Mesenchymal stem cell (in vitro differentiated cells and primary cell): Measurements from ENCODE around the gene HOXD11.

ENCODE experiments used
- DNase-seq: peaks from one replicate; pipeline ENCODE4 v3.0.0-alpha.2; 2013
- H2AFZ ChIP-seq: one replicate; pipeline ENCODE4 v1.6.1; 2013; ENCODE audit warnings: low read depth, mild to moderate bottlenecking, control low read depth, inconsistent platforms, low read length, moderate library complexity
- H2AK5ac ChIP-seq: 2 replicates; pipeline ENCODE4 v1.6.1; 2013; ENCODE audit warnings: low read length, moderate library complexity, mild to moderate bottlenecking, inconsistent platforms; ENCODE audit not compliant: severe bottlenecking
- H2BK120ac ChIP-seq: one replicate; pipeline ENCODE4 v1.6.1; 2013; ENCODE audit warnings: low read depth, mild to moderate bottlenecking, inconsistent platforms, low read length, moderate library complexity
- H2BK12ac ChIP-seq, 2 experiments: one replicate each; pipeline ENCODE4 v1.6.1; 2013; ENCODE audit warnings: inconsistent platforms in 2 of 2, low read length in 2 of 2, mild to moderate bottlenecking in 2 of 2, moderate library complexity in 2 of 2, control low read depth in 1 of 2
- H2BK15ac ChIP-seq: one replicate; pipeline ENCODE4 v1.6.1; 2013; ENCODE audit warnings: mild to moderate bottlenecking, low read depth, inconsistent platforms; ENCODE audit not compliant: poor library complexity, severe bottlenecking
- H2BK5ac ChIP-seq: 2 replicates; pipeline ENCODE4 v1.6.1; 2013; ENCODE audit warnings: low read depth, mild to moderate bottlenecking, low read length, control low read depth, inconsistent platforms; ENCODE audit not compliant: poor library complexity, severe bottlenecking
- H3K14ac ChIP-seq, 2 experiments: one replicate each; pipeline ENCODE4 v1.6.1; 2013; ENCODE audit warnings: inconsistent platforms in 2 of 2, low read length in 2 of 2, control low read depth in 1 of 2, mild to moderate bottlenecking in 1 of 2, moderate library complexity in 1 of 2
- H3K18ac ChIP-seq, 2 experiments: one replicate each; pipeline ENCODE4 v1.6.1; 2013; ENCODE audit warnings: inconsistent platforms in 2 of 2, low read length in 2 of 2, control low read depth in 1 of 2, low read depth in 1 of 2, mild to moderate bottlenecking in 1 of 2
- H3K23ac ChIP-seq, 2 experiments: one replicate each; pipeline ENCODE4 v1.6.1; 2013; ENCODE audit warnings: inconsistent platforms in 2 of 2, low read length in 2 of 2, mild to moderate bottlenecking in 2 of 2, moderate library complexity in 2 of 2, control low read depth in 1 of 2
- H3K27ac ChIP-seq: 2 replicates; pipeline ENCODE4 v1.5.1; 2013; ENCODE audit warnings: mild to moderate bottlenecking, moderate library complexity, low read length, control low read depth, inconsistent platforms; ENCODE audit not compliant: poor library complexity, severe bottlenecking
- H3K27me3 ChIP-seq, 2 experiments: 2 replicates each; pipeline versions ENCODE4 v1.6.1 to v1.7.0; 2013; ENCODE audit warnings: low read length in 2 of 2, mild to moderate bottlenecking in 2 of 2, moderate library complexity in 2 of 2, control low read depth in 1 of 2, inconsistent platforms in 1 of 2; ENCODE audit not compliant: control insufficient read depth in 1 of 2, insufficient read depth in 1 of 2
- H3K36me3 ChIP-seq, 2 experiments: 2 replicates each; pipeline versions ENCODE4 v1.6.1 to v1.7.0; 2013; ENCODE audit warnings: low read length in 2 of 2, control low read depth in 1 of 2, inconsistent platforms in 1 of 2, low read depth in 1 of 2, mild to moderate bottlenecking in 1 of 2; ENCODE audit not compliant: insufficient read depth in 2 of 2, control insufficient read depth in 1 of 2
- H3K4ac ChIP-seq, 2 experiments: one replicate each; pipeline ENCODE4 v1.6.1; 2013; ENCODE audit warnings: inconsistent platforms in 2 of 2, low read length in 2 of 2, mild to moderate bottlenecking in 2 of 2, moderate library complexity in 2 of 2, control low read depth in 1 of 2, low read depth in 1 of 2
- H3K4me1 ChIP-seq: 2 replicates; pipeline ENCODE4 v1.6.1; 2013; ENCODE audit warnings: low read depth, low read length, control low read depth; ENCODE audit not compliant: control insufficient read depth, insufficient read depth
- H3K4me2 ChIP-seq: 2 replicates; pipeline ENCODE4 v1.6.1; 2013; ENCODE audit warnings: low read length, mild to moderate bottlenecking, inconsistent platforms; ENCODE audit not compliant: poor library complexity, severe bottlenecking
- H3K4me3 ChIP-seq, 2 experiments: 2 replicates each; pipeline versions ENCODE4 v1.5.1 to v1.7.0; 2013; ENCODE audit warnings: low read length in 2 of 2, mild to moderate bottlenecking in 2 of 2, control low read depth in 1 of 2, low read depth in 1 of 2; ENCODE audit not compliant: insufficient read depth in 1 of 2
- H3K79me1 ChIP-seq: replicated peaks from 2 replicates; pipeline ENCODE4 v1.6.1; 2013; ENCODE audit warnings: mild to moderate bottlenecking, control low read depth, low read length, inconsistent platforms; ENCODE audit not compliant: poor library complexity, severe bottlenecking
- H3K9ac ChIP-seq: 2 replicates; pipeline ENCODE4 v1.7.0; 2013; ENCODE audit warnings: mild to moderate bottlenecking, low read length, moderate library complexity
- H3K9me3 ChIP-seq: 2 replicates; pipeline ENCODE4 v1.7.0; 2013; ENCODE audit warnings: mild to moderate bottlenecking, low read length; ENCODE audit not compliant: control insufficient read depth
- H4K8ac ChIP-seq: one replicate; pipeline ENCODE4 v1.6.1; 2013; ENCODE audit warnings: inconsistent platforms, mild to moderate bottlenecking, low read length, moderate library complexity
- H4K91ac ChIP-seq: one replicate; pipeline ENCODE4 v1.6.1; 2013; ENCODE audit warnings: mild to moderate bottlenecking, low read length, inconsistent platforms
- WGBS: methylation state at CpG from one replicate; pipeline ENCODE4 v1.1.7; 2013; ENCODE audit warnings: mixed read lengths; 5-methylcytosine and 5-hydroxymethylcytosine counted together

Gene HOXD11

GRCh38 chr2:176152350-176153181, 45.5 kb downstream of the HOXD11 start:
- Histone ChIP-seq H3K4me3 (peak overlapping the region in 1 of 2 experiments; percentile 59), H2AK5ac (no peak overlapping the region)

GRCh38 chr2:176154576-176155252, 47.6 kb downstream of the HOXD11 start:
- Histone ChIP-seq H3K23ac (no peak overlapping the region), H3K4me2 (no peak overlapping the region), H3K4me1 (peaks cover 23% of the 10 kb centered on the region), H3K9me3 (no peaks in the 10 kb centered on the region), H3K9ac (no peak overlapping the region), H3K27me3 (peaks cover 0 to 78% of the 10 kb centered on the region in 2 experiments), H4K8ac (no peak overlapping the region), H3K36me3 (peaks cover 7 to 16% of the 10 kb centered on the region in 2 experiments), H2BK120ac (no peak overlapping the region), H3K4me3 (no peak overlapping the region), H3K18ac (no peak overlapping the region), H3K27ac (no peak overlapping the region), H3K14ac (no peak overlapping the region), H2BK12ac (no peak overlapping the region), H3K79me1 (peaks cover 8% of the 10 kb centered on the region), H2AK5ac (no peak overlapping the region), H2BK5ac (no peak overlapping the region), H3K4ac (no peak overlapping the region), H4K91ac (no peak overlapping the region), H2BK15ac (no peak overlapping the region), H2AFZ (no peak overlapping the region)
- DNase-seq = no peak
- 46% methylated on average over 10 of the region's 11 CpGs for WGBS

More at GRCh38 chr2:176152350-176153181, 45.5 kb downstream of the HOXD11 start:
- Histone ChIP-seq H3K4me1 (peaks cover 17% of the 10 kb centered on the region), H3K27me3 (peaks cover 0 to 75% of the 10 kb centered on the region in 2 experiments), H4K91ac (no peak overlapping the region), H3K14ac (no peak overlapping the region), H2BK5ac (no peak overlapping the region), H3K79me1 (peaks cover 12% of the 10 kb centered on the region), H2BK12ac (no peak overlapping the region), H3K4me2 (peak overlapping the region; percentile 83), H3K23ac (no peak overlapping the region), H3K27ac (no peak overlapping the region), H3K4ac (no peak overlapping the region), H3K9ac (no peak overlapping the region), H2BK15ac (no peak overlapping the region), H3K36me3 (peaks cover 14 to 16% of the 10 kb centered on the region in 2 experiments), H4K8ac (no peak overlapping the region), H2BK120ac (no peak overlapping the region), H2AFZ (no peak overlapping the region), H3K18ac (no peak overlapping the region), H3K9me3 (no peaks in the 10 kb centered on the region)
- 35% methylated on average over 46 of the region's 48 CpGs for WGBS
- no peak for DNase-seq

- Histone ChIP-seq H3K27me3 (peaks cover 0 to 78% of the 10 kb centered on the region in 2 experiments), H2BK120ac (no peak overlapping the region), H3K9ac (no peak overlapping the region), H3K4me3 (no peak overlapping the region), H3K36me3 (peaks cover 7 to 13% of the 10 kb centered on the region in 2 experiments), H4K8ac (no peak overlapping the region), H3K4ac (no peak overlapping the region), H3K14ac (no peak overlapping the region), H2BK5ac (no peak overlapping the region), H3K9me3 (no peaks in the 10 kb centered on the region), H3K27ac (no peak overlapping the region), H2BK12ac (no peak overlapping the region), H3K18ac (no peak overlapping the region), H3K4me2 (no peak overlapping the region), H3K4me1 (peaks cover 27% of the 10 kb centered on the region), H3K79me1 (peaks cover 7% of the 10 kb centered on the region), H2AK5ac (no peak overlapping the region), H3K23ac (no peak overlapping the region), H4K91ac (no peak overlapping the region), H2BK15ac (no peak overlapping the region), H2AFZ (no peak overlapping the region)
- WGBS = 13% methylated on average over 6 of the region's 6 CpGs
- DNase-seq = no peak
Observed at GRCh38 chr2:176155356-176156044, 48.4 kb downstream of the HOXD11 start.
